ENCODE data around the gene CARM1. TPM values are rescaled to one million over a fixed set of nuclear protein-coding genes. Genes with fewer than 3 reads are reported as not detected.
A peak's percentile ranks its signal among the peaks of the same experiment; 100 is the strongest.
"Not testable (repeated sequence)": the region's sequence is repeated elsewhere in the genome, so short reads cannot be mapped to it uniquely, and the experiment has no call there.

CARM1 gene
- total RNA-seq, 1 experiment from 2014 or later = 117 TPM

GRCh38 chr19:10876459-10877240 lies 5.3 kb downstream of the CARM1 start:
- H3K27me3 ChIP-seq (ENCODE audit: control insufficient read depth, insufficient read depth, low read length) = no peaks in the 10 kb centered on the region
- H3K36me3 ChIP-seq (replicated peaks; ENCODE audit: control insufficient read depth, insufficient read depth, low read length) = peaks cover 1% of the 10 kb centered on the region; the same call in 1 of the 2 replicates
- no peak overlapping the region for H3K4me3 ChIP-seq (ENCODE audit: insufficient read depth, low read depth, low read length)
- no peak for DNase-seq

DNA sequence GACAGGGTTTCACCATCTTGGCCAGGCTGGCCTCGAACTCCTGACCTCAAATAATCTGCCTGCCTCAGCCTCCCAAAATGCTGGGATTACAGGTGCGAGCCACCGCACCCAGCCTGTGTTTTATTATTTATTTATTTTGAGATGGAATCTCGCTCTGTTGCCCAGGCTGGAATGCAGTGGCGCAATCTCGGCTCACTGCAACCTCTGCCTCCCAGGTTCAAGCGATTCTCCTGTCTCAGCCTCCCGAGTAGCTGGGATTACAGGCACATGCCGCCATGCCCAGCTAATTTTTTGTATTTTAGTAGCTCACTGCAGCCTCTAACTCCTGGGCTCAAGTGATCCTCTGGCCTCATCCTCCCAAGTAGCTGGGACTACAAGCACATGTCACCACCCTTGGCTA lies 6.3 kb downstream of the CARM1 start:
- H3K36me3 ChIP-seq (replicated peaks; ENCODE audit: control insufficient read depth, insufficient read depth, low read length); DNase-seq; H3K27me3 ChIP-seq (ENCODE audit: control insufficient read depth, insufficient read depth, low read length); H3K4me3 ChIP-seq (ENCODE audit: insufficient read depth, low read depth, low read length): not testable (repeated sequence)

GRCh38 chr19:10878253-10878652 lies 6.9 kb downstream of the CARM1 start:
- Histone ChIP-seq H3K36me3 (replicated peaks; ENCODE audit: control insufficient read depth, insufficient read depth, low read length) (peaks cover 1% of the 10 kb centered on the region; the same call in 1 of the 2 replicates), H3K27me3 (ENCODE audit: control insufficient read depth, insufficient read depth, low read length) (no peaks in the 10 kb centered on the region), H3K4me3 (ENCODE audit: insufficient read depth, low read depth, low read length) (no peak overlapping the region)
- DNase-seq = no peak

DNA sequence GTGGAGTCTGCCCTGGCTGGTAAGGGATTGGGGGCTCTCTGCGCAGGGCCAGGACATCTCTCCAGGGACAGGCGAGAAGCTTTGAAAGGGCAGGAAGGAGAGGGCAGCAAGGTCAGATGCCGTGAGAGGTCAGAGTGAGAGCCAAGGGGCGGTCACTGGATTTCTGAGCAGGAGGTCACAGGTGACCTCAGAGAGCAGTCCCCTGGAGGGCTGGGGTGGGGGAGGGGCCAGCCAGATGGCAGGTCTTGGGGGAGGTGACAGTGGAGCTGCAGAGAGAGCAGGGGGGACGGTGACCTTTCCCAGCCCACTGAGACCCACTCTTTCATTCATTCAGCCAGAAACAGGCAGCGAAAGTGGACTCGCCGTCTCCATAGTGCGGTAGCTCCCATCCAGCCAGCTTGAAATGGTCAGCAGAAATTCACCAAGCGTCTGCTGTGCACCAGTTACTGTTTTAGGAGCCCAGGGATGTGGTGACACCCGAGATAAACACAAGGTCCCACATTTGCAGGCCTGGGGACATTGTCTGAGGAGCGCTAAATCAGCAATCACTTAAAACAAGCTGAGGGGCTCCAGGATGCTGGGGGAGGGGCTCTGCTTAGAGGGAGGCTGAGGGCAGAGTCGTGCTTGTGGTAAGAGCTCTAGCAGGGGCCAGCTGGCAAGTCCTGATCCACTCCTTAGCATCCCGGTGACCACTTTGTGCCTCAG lies 10.2 kb downstream of the CARM1 start:
- H3K36me3 ChIP-seq (replicated peaks; ENCODE audit: control insufficient read depth, insufficient read depth, low read length) = peaks cover 1% of the 10 kb centered on the region; the same call in 1 of the 2 replicates
- H3K4me3 ChIP-seq (ENCODE audit: insufficient read depth, low read depth, low read length) = no peak overlapping the region
- no peaks in the 10 kb centered on the region for H3K27me3 ChIP-seq (ENCODE audit: control insufficient read depth, insufficient read depth, low read length)
- peak; percentile 70 for DNase-seq

GRCh38 chr19:10882108-10882457 lies 10.7 kb downstream of the CARM1 start:
- peaks cover 1% of the 10 kb centered on the region; the same call in 1 of the 2 replicates for H3K36me3 ChIP-seq (replicated peaks; ENCODE audit: control insufficient read depth, insufficient read depth, low read length)
- H3K4me3 ChIP-seq (ENCODE audit: insufficient read depth, low read depth, low read length) = no peak overlapping the region
- H3K27me3 ChIP-seq (ENCODE audit: control insufficient read depth, insufficient read depth, low read length) = no peaks in the 10 kb centered on the region
- DNase-seq = peak; percentile 47

- H3K4me3 ChIP-seq (ENCODE audit: insufficient read depth, low read depth, low read length) = no peak overlapping the region
- DNase-seq = no peak
- peaks cover 1% of the 10 kb centered on the region; the same call in 1 of the 2 replicates for H3K36me3 ChIP-seq (replicated peaks; ENCODE audit: control insufficient read depth, insufficient read depth, low read length)
- no peaks in the 10 kb centered on the region for H3K27me3 ChIP-seq (ENCODE audit: control insufficient read depth, insufficient read depth, low read length)
Observed at GRCh38 chr19:10884274-10884673, 12.9 kb downstream of the CARM1 start.

DNA sequence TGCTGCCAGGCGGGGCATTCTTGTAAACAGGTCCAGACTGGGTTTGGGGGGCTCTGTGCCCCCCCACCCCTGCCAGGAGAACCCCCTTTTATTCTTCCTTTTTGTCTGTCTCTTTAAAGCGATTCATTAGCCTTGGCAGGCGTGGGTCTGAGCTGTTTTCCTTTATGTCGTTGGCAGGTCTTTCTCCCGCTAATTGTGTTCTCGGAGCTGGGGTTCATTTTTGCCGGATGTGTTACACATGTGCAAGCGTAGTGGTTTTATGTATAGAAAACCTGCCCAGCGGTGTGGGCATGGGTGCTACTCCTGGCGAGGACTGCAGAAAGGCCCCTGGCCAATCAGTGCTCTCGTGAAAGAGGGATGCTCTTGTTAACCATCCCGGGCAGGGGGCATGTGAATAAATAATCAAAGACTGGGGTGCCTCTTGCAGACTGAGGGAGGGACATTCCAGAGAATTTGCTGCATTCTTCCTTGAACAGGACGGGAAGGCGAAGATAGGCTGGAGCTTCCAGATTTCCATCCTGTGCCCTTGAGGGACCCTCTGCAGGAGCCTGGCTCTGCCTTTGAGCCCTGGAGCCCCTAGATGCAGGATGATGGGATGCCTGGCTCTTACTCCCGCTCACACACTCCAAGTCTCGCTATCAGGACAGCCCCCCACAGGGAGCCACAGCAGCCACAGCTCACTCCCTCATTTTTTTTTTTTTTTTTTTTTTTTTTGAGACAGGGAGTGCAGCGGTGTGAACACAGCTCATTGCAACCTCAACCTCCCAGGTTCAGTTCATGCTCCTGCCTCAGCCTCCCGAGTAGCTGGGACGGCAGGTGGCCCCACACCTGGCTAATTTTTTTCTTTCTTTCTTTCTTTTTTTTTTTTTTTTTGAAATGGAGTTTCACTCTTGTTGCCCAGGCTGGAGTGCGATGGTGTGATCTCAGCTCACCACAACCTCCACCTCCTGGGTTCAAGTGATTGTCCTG lies 14.1 kb downstream of the CARM1 start:
- DNase-seq = peak; percentile 74
- no peaks in the 10 kb centered on the region for H3K27me3 ChIP-seq (ENCODE audit: control insufficient read depth, insufficient read depth, low read length)
- no peaks in the 10 kb centered on the region for H3K36me3 ChIP-seq (replicated peaks; ENCODE audit: control insufficient read depth, insufficient read depth, low read length)
- no peak overlapping the region for H3K4me3 ChIP-seq (ENCODE audit: insufficient read depth, low read depth, low read length)

DNA sequence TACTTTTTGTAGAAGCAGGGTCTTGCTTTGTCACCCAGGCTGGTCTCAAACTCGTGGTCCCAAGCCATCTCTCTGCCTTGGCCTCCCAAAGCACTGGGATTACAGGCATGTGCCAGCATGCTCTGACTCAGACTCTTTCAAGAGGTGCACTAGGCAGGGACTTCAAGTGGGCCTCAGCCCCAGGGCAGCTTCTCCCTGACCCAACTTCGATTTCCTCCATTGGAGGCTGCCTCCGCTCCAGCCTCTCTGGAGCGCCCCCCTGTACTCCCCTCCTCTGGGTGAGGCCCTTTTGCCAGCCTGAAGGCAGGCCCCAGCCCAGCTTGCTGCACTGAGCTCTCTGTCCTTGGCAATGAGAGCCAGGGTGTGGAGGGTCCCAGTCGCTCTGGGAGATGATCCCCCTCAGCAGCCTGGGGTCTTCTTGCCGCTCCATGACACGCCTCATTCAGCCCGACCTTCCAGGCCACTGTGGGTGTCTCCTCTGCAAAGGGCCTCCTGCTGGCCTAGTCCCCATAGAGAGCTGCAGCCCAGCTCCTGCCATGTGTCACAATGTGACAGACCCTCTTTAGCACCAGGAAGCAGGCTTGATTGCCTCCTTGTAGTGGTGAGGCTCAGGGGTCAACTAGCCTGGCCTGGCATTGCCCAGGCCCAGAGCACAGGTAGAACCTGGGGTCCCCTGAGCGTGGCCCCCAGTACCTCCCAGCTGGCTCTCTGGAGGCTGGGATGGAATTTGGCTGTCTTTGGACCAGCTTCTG lies 16.4 kb downstream of the CARM1 start:
- Histone ChIP-seq H3K27me3 (ENCODE audit: control insufficient read depth, insufficient read depth, low read length) (no peaks in the 10 kb centered on the region), H3K4me3 (ENCODE audit: insufficient read depth, low read depth, low read length) (no peak overlapping the region)
- DNase-seq = peak; percentile 54

GRCh38 chr19:10888421-10888866 lies 17.1 kb downstream of the CARM1 start:
- no peak overlapping the region for H3K4me3 ChIP-seq (ENCODE audit: insufficient read depth, low read depth, low read length)
- peak; percentile 89 for DNase-seq
- no peaks in the 10 kb centered on the region for H3K36me3 ChIP-seq (replicated peaks; ENCODE audit: control insufficient read depth, insufficient read depth, low read length)
- no peaks in the 10 kb centered on the region for H3K27me3 ChIP-seq (ENCODE audit: control insufficient read depth, insufficient read depth, low read length)

More for the DNA sequence above, 16.4 kb downstream of the CARM1 start:
- no peaks in the 10 kb centered on the region for H3K36me3 ChIP-seq (replicated peaks; ENCODE audit: control insufficient read depth, insufficient read depth, low read length)

DNA sequence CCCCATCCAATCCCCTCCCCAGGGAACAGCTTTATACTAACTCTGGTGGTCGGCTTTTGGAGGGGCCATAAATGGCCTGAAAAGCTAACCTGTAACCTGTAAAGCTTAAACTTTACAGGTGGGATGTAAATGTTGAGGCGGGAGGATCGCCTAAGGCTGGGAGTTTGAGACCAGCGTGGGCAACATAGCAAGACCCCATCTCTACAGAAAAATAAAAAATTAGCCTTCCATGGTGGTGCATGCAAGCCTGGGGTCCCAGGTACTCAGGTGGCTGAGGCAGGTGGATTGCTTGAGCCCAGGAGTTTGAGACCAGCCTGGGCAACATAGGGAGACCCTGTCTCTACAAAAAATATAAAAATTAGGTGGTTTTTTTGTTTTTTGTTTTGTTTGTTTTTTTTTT lies 18.5 kb downstream of the CARM1 start:
- DNase-seq = peak; percentile 28
- Histone ChIP-seq H3K4me3 (ENCODE audit: insufficient read depth, low read depth, low read length) (no peak overlapping the region), H3K27me3 (ENCODE audit: control insufficient read depth, insufficient read depth, low read length) (no peaks in the 10 kb centered on the region), H3K36me3 (replicated peaks; ENCODE audit: control insufficient read depth, insufficient read depth, low read length) (no peaks in the 10 kb centered on the region)

- Histone ChIP-seq H3K27me3 (ENCODE audit: control insufficient read depth, insufficient read depth, low read length) (no peaks in the 10 kb centered on the region), H3K4me3 (ENCODE audit: insufficient read depth, low read depth, low read length) (no peak overlapping the region), H3K36me3 (replicated peaks; ENCODE audit: control insufficient read depth, insufficient read depth, low read length) (no peaks in the 10 kb centered on the region)
- DNase-seq = no peak
Observed at GRCh38 chr19:10891405-10892086, 20.2 kb downstream of the CARM1 start.

DNA sequence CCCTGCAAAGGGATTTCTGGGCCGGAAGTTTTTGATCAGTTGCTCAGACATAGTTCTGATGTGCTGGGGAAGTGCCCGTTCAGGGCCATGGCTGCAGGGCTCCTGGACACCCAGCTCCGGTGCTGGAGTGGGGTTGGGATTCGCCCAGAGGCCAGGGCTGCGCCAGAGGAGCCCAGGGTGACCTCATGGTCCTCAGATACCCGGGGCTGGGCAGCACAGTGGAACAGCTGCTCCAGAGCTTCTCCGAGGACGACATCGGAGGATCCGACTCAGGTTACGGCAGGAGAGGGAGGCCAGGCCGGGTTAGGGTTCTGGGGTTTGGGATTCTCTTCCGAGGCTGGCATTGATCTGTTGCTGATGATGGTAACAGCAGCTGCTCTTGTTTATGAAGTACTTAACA lies 20.9 kb downstream of the CARM1 start:
- H3K4me3 ChIP-seq (ENCODE audit: insufficient read depth, low read depth, low read length) = no peak overlapping the region
- H3K36me3 ChIP-seq (replicated peaks; ENCODE audit: control insufficient read depth, insufficient read depth, low read length) = no peaks in the 10 kb centered on the region
- no peak for DNase-seq
- H3K27me3 ChIP-seq (ENCODE audit: control insufficient read depth, insufficient read depth, low read length) = no peaks in the 10 kb centered on the region

DNA sequence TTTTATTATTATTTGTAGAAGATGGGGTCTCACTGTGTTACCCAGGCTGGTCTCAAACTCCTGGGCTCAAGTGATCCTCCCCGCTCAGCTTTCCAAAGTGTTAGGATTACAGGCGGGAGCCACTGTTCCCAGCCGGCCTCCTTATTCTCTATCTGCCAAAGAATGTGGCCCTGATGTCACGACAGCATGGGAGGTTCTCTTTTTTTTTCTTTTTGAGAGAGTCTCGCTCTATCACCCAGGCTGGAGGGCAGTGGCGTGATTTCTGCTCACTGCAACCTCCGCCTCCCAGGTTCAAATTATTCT lies 23.5 kb downstream of the CARM1 start:
- Histone ChIP-seq H3K4me3 (ENCODE audit: insufficient read depth, low read depth, low read length) (no peak overlapping the region), H3K36me3 (replicated peaks; ENCODE audit: control insufficient read depth, insufficient read depth, low read length) (no peaks in the 10 kb centered on the region)
- no peak for DNase-seq

More for the DNA sequence above, 23.5 kb downstream of the CARM1 start:
- H3K27me3 ChIP-seq (ENCODE audit: control insufficient read depth, insufficient read depth, low read length) = no peaks in the 10 kb centered on the region
